ENCODE measurements around the gene CNTN4.

CNTN4 gene

GRCh38 chr3:2851835-2852234 is 753.2 kb downstream of the CNTN4 start:
- DNase-seq (ENCODE audit: low read depth, low spot score): no peak

- DNase-seq (ENCODE audit: low read depth, low spot score): no peak
Observed at GRCh38 chr3:2853651-2854050, 755.0 kb downstream of the CNTN4 start.

GRCh38 chr3:2856138-2857133 is 757.8 kb downstream of the CNTN4 start:
- DNase-seq (ENCODE audit: low read depth, low spot score): no peak

GRCh38 chr3:2860626-2861025 is 762.0 kb downstream of the CNTN4 start:
- DNase-seq (ENCODE audit: low read depth, low spot score): no peak

GRCh38 chr3:2861120-2861519 is 762.5 kb downstream of the CNTN4 start:
- no peak for DNase-seq (ENCODE audit: low read depth, low spot score)

- DNase-seq (ENCODE audit: low read depth, low spot score): no peak
Observed at GRCh38 chr3:2861920-2862319, 763.3 kb downstream of the CNTN4 start.

GRCh38 chr3:2862366-2862765 is 763.7 kb downstream of the CNTN4 start:
- no peak for DNase-seq (ENCODE audit: low read depth, low spot score)

GRCh38 chr3:2863127-2863526 is 764.5 kb downstream of the CNTN4 start:
- no peak for DNase-seq (ENCODE audit: low read depth, low spot score)

GRCh38 chr3:2869905-2870304 is 771.2 kb downstream of the CNTN4 start:
- no peak for DNase-seq (ENCODE audit: low read depth, low spot score)

GRCh38 chr3:2870724-2871333 is 772.2 kb downstream of the CNTN4 start:
- DNase-seq (ENCODE audit: low read depth, low spot score): no peak

- DNase-seq (ENCODE audit: low read depth, low spot score): no peak
Observed at GRCh38 chr3:2872884-2873283, 774.2 kb downstream of the CNTN4 start.

- no peak for DNase-seq (ENCODE audit: low read depth, low spot score)
Observed at GRCh38 chr3:2873986-2874385, 775.3 kb downstream of the CNTN4 start.

- DNase-seq (ENCODE audit: low read depth, low spot score): no peak
Observed at GRCh38 chr3:2875699-2876098, 777.0 kb downstream of the CNTN4 start.

GRCh38 chr3:2876362-2876761 is 777.7 kb downstream of the CNTN4 start:
- no peak for DNase-seq (ENCODE audit: low read depth, low spot score)

- DNase-seq (ENCODE audit: low read depth, low spot score): no peak
Observed at GRCh38 chr3:2879023-2879422, 780.4 kb downstream of the CNTN4 start.

GRCh38 chr3:2879587-2879986 is 780.9 kb downstream of the CNTN4 start:
- DNase-seq (ENCODE audit: low read depth, low spot score): no peak

- no peak for DNase-seq (ENCODE audit: low read depth, low spot score)
Observed at GRCh38 chr3:2880218-2880756, 781.6 kb downstream of the CNTN4 start.

GRCh38 chr3:2883283-2883682 is 784.6 kb downstream of the CNTN4 start:
- DNase-seq (ENCODE audit: low read depth, low spot score): no peak

GRCh38 chr3:2888592-2888991 is 789.9 kb downstream of the CNTN4 start:
- no peak for DNase-seq (ENCODE audit: low read depth, low spot score)

GRCh38 chr3:2889736-2890135 is 791.1 kb downstream of the CNTN4 start:
- DNase-seq (ENCODE audit: low read depth, low spot score): no peak

- DNase-seq (ENCODE audit: low read depth, low spot score): no peak
Observed at GRCh38 chr3:2896308-2896939, 797.8 kb downstream of the CNTN4 start.

- DNase-seq (ENCODE audit: low read depth, low spot score): no peak
Observed at GRCh38 chr3:2897821-2898220, 799.2 kb downstream of the CNTN4 start.
